COLO829 (cell line): Measurements from ENCODE around the gene QRICH2.
A peak's percentile ranks its signal among the peaks of the same experiment; 100 is the strongest.
"Not testable (repeated sequence)": the region's sequence is repeated elsewhere in the genome, so short reads cannot be mapped to it uniquely, and the experiment has no call there.

Experiments used
- DNase-seq: peaks from one replicate; pipeline ENCODE4 v3.0.0; 2012; ENCODE audit warnings: low spot score

QRICH2 gene

DNA sequence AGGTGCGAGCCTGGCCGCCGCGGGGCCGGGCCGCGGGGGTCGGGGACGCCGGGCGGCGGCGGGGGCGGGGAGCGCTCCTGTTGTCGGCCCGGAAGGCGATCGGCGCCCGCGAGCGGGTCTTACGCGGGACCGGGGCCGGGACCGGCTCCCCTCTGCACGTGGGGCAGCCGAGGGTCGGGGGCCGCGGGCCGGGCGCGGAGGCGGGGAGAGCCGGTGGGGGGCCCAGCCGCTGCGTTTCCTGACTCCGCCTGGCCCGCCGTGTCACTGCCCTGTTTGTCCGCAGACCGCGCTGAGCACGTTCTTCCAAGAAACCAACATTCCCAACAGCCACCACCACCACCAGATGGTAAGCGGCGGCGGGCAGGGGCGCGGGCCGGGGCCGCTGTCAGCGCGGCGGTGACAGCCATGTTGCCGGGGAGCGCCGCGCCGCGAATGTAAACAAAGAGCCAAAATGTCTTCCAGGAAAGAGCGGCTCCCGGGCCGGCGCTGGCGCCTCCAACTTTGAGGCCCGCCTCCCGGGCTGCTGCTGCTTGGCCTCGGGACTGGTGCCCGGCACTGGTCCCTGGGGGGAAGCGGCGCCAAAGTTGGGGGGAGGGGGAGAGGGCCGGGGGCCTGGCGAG, 42.3 kb downstream of the QRICH2 start:
- DNase-seq: no peak

DNA sequence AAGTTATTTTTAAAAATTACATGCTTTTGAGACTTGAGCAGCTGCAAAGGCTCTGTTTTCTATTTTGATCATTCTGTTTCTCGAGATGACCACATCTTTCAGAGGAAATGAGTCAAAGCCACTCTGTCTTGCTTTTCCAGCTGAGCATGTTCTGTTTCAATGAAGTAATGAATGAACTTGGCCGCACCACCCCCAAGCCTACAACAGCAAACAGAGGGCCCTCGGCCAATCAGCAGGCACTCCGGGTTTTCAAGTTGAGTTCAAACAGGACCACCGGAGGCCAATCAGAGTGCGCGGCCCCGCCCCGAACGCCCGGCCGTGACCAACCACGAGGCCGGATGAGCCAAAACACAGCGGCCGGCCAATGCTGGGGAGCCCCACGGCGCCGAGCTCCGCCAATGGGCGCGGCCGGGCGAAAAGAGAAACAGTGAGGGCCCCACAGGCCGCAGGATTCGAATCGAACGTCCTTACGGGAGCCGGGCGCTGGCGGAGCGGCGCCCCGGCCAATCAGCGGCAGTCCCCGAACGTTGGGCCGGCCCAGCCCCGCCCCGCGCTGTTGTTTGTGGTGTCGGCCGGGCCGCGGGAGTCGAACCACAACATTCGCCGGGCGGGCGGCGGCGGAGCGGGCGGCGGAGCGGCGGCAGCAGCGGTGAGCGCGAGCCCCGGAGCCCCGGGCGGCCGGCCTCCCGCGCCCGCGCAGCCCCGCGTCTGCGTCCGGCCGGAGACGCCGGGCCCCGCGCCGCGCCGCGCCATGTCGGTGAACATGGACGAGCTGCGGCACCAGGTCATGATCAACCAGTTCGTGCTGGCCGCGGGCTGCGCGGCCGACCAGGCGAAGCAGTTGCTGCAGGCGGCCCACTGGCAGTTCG, 43.1 kb downstream of the QRICH2 start, which contains the start of gene UBALD2:
UBALD2 (plus strand) TSS at position 594 of the 869 bp plus-strand sequence; CDS start at position 752, 158 bp downstream.
- peak; percentile 95 for DNase-seq

DNA sequence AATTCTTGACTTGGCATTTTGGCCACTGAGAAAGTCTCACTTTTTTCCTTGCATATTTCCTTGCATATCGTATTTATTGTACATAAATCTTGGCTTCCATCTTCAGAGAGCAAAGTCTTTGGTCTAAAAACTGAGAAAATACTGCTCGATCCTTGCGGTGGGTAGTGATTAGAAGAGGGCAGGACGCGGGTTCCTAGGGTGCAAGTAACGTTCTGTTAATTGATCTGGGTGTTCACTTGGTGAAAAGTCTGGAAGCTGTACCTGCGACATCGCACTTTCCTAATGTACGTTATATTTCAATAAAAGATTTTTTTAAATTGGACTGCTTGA, 43.7 kb downstream of the QRICH2 start:
- no peak for DNase-seq

DNA sequence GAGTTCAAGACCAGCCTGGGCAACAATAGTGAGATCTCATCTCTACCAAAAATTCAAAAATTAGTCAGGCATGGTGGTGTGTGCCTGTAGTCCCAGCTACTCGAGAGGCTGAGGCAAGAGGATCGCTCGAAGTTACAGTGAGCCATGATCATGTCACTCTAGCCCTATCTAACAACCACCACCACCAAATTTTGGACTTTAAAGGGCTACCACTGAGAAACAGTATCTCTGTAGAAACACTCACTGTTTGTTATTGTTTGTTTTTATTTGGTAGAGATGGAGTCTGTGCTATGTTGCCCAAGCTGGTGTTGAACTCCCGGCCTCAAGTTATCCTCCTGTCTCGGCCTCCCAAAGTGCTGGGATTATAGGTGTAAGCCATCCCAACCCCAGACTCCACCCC, 44.2 kb downstream of the QRICH2 start:
- DNase-seq: no peak

DNA sequence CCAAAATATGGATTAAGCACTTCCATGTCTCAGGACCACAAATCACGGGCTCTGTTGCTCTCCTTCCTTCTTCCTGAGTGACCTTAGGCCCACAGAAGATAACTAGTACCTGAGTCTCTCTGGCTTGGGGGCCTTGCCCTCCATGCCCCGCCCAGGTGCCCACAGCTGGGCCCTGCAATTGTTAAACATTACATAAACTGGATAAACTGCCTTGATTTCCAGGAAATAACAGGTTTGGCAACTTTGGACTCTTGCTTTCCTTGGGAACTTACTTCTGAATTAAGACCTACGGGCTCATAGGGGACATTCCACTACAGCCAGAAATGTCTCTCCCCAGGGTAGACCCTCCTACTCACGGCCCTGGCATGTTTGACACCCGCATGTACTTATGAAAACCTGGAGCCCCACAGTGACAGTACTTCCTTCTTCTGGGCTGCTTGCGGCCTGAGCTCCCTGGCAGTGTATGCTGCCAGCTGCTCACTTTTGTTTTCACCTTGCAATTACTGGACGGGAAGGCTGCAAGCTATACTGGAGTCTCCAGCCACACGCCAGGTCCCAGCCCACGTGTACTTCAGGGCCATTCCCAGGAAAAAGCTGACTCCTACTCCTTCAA, 45.2 kb downstream of the QRICH2 start:
- no peak for DNase-seq

DNA sequence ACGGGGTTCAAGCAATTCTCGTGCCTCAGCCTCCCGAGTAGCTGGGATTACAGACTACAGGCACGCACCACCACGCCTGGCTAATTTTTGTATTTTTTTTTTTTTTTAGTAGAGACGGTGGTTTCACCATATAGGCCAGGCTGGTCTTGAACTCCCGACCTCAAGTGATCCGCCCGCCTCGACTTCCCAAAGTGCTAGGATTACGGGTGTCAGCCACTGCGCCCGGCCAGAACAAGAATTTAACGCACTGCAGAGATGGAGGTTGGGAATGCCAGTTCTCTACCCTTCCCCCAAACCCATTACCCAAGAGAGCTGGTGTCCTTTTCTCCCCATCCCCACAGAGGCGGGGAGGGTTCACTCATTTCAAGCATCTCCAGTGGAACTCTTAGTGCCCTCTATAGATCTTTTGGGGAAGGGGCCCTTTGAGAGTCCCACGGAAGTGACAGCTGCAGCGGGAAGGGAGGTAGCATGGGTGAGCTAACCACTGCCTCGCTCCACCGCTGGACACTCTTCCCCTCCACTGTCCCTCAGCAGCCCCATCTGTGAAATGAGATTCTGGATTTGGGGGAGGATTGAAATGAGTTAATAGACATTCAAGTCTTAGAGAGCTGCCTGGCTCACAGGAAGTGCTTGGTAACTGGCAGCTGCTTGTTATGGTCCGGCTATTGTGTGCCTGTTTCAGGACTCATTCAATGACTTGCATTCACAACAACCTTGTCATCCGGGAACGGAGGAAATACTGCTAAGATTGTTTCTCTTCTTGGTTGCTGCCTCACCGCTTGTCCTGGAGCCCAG, 46.5 kb downstream of the QRICH2 start:
- DNase-seq: peak; percentile 82

DNA sequence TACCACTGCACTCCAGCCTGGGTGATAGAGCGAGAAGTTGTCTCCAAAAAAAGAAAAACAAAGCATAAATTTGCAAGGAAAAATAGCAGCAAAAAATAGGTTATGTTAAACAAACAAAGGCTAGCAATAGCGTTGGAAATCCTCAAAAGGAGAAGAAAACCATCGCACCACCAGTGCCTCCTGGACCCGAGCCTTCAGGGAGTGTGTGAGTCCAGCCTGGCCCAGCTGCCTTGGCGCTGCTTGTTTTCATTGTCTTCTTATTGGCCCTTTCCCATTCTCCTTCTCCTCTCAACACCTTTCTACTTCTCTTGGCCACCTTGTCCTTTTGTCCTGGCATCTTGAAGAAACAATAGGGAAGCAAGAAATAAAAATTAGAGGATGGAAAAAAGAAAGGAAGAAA, 47.4 kb downstream of the QRICH2 start:
- DNase-seq: no peak

DNA sequence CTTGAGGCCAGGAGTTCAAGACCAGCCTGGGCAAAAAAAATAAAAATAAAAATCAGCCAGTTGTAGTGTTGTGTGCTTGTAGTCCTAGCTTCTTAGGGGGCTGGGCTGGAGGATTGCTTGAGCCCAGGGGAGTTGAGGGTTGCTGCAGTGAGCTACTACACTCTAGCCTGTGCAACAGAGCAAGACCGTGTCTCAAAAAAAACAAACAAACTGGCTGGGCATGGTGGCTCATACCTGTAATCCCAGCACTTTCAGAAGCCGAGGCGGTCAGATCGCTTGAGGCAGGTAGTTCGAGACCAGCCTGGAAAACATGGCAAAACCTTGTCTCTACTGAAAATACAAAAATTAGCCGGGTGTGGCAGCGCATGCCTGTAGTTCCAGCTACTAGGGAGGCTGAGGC, 47.9 kb downstream of the QRICH2 start:
- no peak for DNase-seq

DNA sequence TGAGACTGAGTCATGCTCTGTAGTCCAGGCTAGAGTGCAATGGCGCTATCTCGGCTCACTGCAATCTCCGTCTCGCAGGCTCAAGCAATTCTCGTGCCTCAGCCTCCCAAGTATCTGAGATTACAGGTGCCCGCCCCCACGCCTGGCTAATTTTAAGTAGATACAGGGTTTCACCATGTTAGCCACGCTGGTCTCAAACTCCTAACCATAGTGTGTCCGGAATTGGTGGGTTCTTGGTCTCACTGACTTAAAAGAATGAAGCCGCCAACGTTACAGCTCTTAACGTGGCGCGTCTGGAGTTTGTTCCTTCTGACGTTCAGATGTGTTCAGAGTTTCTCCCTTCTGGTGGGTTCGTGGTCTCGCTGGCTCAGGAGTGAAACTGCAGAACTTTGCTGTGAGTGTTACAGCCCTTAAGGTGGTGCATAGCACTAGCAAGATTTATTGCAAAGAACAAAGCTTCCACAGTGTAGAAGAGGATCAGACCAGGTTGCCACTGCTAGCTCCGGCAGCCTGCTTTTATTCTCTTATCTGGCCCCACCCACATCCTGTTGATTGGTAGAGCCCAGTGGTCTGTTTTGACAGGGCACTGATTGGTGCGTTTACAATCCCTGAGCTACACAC, 51.5 kb downstream of the QRICH2 start:
- not testable (repeated sequence) for DNase-seq

DNA sequence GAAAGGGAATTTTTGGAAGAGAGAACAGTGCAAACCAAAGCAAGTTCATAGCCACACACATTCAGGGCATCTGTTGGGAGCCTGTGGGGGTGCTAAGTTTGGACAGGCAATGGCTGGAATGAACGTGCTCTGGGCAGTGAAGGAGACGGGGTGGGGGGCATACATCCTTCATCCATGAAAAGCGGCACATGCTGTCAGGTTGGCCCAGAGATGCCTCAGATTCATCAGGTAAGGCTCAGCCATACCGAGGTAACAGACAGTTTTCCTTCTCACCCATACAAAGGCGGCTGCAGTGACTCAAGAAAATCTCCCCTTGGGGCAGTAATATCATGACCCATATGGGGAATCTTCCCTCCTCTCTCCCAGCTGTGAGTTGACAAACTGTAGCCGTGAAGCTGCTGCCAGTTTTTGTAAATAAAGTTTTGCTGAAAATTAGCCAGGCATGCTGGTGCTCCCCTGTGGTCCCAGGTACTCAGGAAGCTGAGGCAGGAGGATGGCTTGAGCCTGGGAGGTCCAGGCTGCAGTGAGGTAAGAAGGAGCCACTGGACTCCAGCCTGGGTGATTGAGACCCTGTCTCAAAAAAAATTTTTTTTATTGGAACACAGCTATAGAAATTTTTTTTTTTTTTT, 52.2 kb downstream of the QRICH2 start:
- DNase-seq: no peak

DNA sequence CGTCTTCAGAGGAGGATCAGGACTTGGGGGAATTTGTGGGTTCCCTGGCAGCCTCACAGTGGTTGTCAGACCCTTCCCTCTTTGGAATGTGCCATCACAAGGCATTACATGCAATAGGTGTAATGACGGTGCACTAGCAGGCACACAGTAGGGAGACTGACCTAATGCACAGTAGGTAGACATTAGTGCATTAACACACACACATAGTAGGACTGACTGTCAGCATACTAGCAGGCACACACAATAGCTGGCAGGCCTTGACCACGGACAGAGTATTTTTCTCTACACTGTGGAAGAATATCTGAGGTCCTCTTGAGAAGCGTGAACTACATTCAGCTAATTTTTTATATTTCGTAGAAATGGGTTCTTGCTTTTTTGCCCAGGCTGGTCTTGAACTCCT, 53.8 kb downstream of the QRICH2 start:
- DNase-seq: no peak

DNA sequence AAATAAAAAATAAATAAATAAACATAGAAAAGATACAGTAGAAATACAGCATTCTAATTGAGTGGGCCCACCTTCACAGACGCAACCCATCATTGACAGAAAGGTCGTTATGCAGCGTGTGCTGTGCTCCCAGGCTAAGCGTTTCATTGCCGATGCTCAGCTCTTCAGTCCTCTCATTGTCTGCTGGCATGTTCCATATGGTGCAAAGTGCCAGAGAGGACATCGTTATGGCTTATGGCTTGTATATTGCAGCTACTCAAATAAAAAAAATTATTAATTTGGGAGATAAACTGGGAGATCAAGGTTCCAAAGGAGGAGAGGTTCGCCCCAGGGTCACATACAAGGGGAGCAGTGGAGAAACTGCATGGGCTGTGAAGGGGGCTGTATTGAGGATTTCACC, 54.2 kb downstream of the QRICH2 start:
- DNase-seq: no peak

DNA sequence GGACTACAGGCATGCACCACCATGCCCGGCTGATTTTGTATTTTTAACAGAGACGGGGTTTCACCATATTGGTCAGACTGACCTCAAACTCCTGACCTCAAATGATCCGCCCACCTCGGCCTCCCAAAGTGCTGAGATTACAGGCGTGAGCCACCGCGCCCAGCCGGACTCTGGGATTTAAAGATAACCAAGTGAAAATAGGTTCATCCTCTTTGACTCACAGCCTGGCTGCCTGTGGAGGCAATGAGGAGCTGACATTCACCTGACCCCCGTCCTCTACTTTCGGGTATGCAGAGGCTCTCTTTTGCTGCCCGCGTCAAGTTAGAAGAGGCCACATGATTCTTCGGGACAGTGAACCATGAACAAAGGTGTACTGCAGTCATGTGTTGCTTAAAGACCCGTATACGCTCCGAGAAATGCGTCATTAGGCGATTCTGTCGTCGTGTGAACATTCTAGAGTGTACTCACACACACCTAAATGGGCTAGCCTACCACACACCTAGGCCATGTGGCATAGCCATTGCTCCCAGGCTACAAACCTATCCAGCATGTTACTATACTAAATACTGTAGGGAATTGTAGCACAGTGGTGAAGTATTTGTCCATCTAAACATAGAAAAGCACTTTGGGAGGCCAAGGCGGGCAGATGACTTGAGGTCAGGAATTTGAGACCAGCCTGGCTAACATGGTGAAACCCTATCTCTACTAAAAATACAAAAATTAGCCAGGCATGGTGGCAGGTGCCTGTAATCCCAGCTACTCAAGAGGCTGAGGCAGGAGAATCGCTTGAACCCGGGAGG, 54.9 kb downstream of the QRICH2 start:
- not testable (repeated sequence) for DNase-seq

DNA sequence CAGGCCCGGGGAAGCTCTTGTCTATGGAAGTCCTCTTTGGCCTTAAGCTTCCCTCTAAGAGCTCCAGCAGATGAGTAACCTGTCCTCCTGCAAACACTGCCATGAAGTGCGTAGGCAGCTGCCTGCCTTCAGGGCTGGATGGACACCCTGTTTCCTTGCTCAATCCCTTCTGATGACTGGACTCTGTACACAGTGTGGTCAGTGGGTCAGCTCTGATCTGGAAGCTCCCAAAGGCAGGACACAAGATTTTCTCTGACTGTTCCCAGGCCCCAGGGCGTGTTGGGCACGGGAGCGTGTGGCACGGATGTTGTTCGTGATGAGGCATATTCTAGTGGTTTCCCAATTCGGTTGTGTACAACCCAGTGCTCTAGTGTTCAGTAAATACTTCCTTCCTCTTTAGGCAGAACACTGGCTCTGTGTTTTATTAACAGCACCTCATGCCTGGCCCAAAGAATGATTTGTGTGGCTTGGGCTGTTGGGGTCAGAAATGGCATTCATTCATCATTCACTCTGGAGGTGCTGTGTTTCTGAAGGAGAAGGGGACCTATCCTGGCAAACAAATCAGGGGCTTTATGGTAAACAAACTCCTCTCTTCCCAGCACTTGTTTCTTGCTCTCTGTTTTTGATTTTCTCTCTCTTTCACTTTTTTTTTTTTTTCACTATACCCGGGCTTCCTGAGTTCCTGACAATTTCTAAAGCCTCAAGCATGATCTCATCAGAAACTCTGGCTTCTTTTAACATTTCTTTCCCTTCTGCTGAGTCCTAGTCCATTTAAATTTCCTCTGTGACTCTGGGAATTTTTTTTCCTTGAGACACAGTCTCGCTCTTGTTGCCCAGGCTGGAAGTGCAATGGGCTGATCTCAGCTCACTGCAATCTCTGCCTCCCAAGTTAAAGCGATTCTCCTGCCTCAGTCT, 55.8 kb downstream of the QRICH2 start:
- DNase-seq: peak; percentile 78

DNA sequence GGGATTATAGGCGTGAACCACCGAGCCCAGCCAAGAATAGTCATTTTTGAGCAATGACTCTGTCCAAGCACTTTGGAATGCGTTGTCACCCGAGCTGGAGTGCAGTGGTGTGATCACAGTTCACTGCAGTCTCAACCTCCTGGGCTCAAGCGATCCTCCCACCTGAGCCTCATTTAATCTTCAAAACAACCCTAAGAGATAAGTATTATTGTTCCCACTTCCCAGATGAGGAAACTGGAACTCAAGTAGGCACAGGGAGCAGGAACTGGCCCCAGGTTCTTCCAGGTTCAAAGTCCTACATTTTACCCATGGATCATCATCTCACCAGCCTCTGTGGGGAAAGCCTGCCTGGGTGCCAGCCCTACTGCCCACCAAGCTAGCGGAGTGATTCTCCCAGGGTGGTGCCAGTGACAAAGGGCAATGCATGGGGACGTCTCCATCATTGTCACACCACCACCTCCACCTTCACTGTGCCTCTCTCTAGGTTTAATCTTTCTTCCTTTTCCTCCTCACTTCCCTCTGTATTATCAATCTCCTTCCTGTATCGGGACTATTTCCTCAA, 56.5 kb downstream of the QRICH2 start:
- no peak for DNase-seq

DNA sequence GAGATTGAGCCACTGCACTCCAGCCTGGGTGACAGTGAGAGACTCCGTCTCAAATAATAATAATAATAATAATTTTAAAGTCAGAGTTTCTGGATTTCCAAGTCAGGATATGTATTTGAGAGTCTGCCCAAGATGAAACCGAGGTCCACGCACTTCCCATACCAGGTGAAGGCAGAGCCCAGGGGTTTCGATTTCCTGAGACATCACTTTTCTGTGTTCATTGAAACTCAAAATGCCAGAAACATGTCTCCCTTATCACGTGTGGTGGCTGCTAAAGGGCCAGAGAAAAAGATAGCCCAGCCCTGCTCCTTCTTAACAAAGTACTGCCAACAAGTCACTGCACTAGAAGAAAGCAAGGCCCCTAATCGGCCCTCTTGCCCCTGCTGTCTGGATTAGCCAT, 57.9 kb downstream of the QRICH2 start:
- DNase-seq: no peak

DNA sequence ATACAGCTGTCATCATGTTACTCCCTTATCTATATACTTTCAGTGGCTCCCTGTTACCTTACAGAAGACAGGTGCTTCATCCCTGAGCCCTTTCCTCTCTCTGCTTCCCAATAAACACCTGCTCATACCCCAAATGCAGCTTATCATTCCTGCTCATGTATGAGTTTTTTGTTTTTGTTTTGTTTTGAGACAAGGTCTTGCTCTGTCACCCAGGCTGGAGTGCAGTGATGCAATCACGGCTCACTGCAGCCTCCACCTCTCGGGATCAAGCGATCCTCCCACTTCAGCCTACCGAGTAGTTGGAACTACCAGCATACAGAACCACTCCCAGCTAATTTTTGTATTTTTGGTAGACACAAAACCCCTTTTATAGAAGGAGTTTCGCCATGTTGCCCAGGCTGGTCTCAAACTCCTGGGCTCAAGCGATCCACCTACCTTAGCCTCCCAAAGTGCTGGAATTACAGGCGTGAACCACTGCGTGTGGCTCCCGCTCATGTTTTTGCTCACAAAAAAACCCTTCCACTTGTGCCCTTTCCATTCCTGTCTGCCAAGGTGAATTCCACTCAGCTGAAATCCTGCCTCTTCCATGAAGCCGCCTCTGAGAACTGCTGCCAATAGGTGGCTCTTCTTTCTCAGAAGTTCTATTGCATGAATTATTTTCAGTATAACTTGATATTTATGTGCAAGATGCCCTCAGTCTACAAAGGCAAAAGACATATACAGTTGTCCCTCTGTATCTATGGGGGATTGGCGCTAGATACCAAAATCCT, 59.9 kb downstream of the QRICH2 start:
- no peak for DNase-seq

DNA sequence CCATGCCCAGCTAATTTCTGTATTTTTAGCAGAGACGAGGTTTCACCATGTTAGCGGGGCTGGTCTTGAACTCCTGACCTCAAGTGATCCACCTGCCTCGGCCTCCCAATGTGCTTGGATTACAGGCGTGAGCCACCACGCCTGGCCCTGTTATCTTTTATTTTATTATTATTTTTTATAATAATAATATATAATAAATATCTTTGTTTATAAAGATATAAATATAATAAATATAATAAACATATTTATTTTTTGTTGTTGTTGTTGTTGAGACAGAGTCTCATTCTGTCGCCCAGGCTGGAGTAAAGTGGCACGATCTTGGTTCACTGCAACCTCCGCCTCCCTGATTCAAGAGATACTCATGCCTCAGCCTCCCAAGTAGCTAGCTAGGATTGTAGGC, 60.8 kb downstream of the QRICH2 start:
- DNase-seq: no peak
